ENCODE measurements around the gene ROCK2. TPM values are rescaled to one million over a fixed set of nuclear protein-coding genes. Genes with fewer than 3 reads are reported as not detected.

The ROCK2 gene
- total and polyA plus RNA-seq, 8 donors: 49.4 to 61.5 (median 58.8) TPM

DNA sequence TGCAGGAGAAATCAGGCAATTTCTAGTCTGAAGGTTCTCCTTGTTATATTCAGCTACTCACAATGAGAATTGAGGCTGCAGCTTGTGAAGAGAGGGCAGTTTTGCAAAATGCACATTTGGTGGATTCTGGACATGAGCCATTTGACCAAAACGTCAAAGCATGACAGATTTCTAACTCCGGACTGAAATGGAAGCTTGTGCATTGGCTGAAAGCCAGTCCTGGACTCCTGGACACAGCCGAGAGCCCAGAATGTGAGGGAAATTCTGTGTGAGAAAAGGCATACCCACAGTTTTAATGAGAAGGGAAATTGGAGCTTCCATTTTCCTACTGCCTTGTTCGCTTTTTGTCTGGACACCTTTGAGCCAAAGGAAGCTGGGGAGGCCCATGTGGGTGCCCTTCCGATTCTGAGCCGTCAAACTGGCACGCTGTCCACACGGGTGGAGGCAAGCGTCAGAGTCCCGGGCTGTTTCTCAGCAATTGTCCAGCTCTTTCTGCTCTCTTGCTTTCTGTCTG is 23.7 kb upstream of the ROCK2 start:
- Histone ChIP-seq H3K9me3 (no peaks in the 10 kb centered on the region), H3K36me3 (no peaks in the 10 kb centered on the region), H3K27me3 (no peaks in the 10 kb centered on the region), H3K4me1 (no peaks in the 10 kb centered on the region), H3K4me3 (no peak overlapping the region), H3K27ac (peak overlapping the region; percentile 54 to 70)
- intact Hi-C loops (cut with DNase I): no loop called here
- ATAC-seq (peak; percentile 12), DNase-seq (no peak)
- TF ChIP-seq CTCF (IDR thresholded peaks at IDR 0.05): no peak

DNA sequence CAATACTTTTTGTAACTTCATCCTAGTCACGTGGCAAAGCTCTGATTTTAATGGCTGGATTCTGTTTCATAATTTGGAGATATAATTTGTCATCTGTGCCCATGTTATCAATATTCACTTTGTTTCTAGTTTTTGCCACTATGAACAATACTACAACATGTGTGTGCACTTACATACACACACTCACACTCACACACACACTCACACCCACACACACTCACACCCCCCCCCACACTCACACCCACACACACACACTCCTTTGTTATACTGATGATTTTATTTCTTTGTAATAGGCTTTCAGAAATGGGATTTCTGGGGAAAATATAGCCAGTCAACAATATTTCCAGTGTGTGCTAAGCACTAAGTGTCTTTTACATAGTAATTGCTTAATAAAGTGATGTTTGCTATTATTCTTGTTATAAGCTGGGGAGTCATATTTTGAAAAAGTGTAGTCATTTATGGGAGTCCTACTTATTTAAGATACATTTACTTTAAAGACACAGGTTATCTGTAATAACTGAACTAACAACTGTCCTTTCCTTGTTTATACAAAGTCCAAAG is 22.8 kb upstream of the ROCK2 start:
- peak overlapping the region in 1 of 2 donors; percentile 54 for H3K27ac ChIP-seq
- no peak for TF ChIP-seq CTCF (IDR thresholded peaks at IDR 0.05)
- ATAC-seq (no peak), DNase-seq (no peak)
- H3K9me3 ChIP-seq: no peaks in the 10 kb centered on the region
- no peaks in the 10 kb centered on the region for H3K4me1 ChIP-seq
- H3K27me3 ChIP-seq: no peaks in the 10 kb centered on the region
- H3K36me3 ChIP-seq: no peaks in the 10 kb centered on the region
- intact Hi-C loops (cut with DNase I): no loop called here
- no peak overlapping the region for H3K4me3 ChIP-seq

DNA sequence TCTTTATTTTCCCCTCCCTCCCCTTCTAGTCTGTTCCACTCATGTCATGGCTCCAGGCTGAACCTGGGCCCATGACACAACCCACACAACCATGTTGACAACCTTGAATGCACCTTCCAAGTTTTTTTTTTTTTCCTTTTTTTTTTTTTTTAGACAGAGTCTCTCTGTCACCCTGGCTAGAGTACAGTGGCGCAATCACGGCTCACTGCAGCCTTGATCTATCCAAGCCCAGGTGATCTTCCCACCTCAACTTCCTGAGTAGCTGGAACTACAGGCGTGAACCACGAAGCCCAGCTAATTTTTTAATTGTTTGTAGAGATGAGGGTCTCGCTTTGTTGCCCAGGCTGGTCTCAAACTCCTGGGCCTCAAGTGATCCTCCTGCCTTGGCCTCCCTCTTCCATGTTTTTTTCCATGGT is 21.9 kb upstream of the ROCK2 start:
- no peaks in the 10 kb centered on the region for H3K36me3 ChIP-seq
- no peak for TF ChIP-seq CTCF (IDR thresholded peaks at IDR 0.05)
- no peaks in the 10 kb centered on the region for H3K9me3 ChIP-seq
- ATAC-seq (no peak), DNase-seq (no peak)
- intact Hi-C loops (cut with DNase I): no loop called here
- no peaks in the 10 kb centered on the region for H3K27me3 ChIP-seq
- H3K27ac ChIP-seq: no peak overlapping the region
- H3K4me1 ChIP-seq: no peaks in the 10 kb centered on the region
- H3K4me3 ChIP-seq: no peak overlapping the region

DNA sequence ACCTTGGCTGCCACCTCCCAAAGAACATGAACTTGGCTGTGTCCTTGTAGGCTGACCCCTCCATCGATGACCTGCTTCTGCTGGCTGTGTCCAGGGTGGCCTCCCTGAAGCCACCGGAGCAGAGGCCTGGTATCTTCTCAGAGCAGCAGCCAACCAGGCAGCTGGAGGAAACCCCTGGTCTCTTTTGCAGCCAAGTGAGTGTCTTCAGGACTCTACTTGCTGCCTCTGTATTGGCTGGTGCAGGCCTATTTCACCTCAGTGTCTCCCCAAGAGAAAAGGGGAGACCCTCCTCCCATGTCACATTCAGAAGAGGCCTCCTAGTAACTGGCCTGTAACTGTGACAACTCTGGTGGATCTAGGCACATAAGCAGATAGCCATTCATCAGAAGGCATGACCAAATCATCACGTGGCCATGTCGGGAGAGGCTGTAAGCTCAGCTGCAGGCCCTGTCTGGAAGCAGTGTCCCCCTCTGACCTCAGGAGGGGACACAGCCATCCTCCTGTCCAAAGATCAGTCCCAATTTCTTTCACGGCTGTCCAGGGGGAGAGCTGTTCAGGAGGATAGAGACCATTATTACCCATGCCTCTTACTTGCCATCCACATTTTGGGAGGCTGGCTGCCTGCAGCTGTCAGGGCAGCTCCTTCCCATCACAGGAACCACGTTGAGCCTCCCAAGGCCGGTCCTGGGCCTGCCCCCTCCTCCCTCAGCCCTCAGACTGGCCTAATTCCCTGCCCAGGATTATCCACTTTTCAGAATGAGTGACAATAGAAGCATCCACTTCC is 20.9 kb upstream of the ROCK2 start:
- no peaks in the 10 kb centered on the region for H3K27me3 ChIP-seq
- no peak for ATAC-seq
- no peak overlapping the region for H3K27ac ChIP-seq
- no peaks in the 10 kb centered on the region for H3K9me3 ChIP-seq
- TF ChIP-seq CTCF (IDR thresholded peaks at IDR 0.05): no peak
- DNase-seq: no peak
- no peak overlapping the region for H3K4me3 ChIP-seq
- no peaks in the 10 kb centered on the region for H3K36me3 ChIP-seq
- intact Hi-C loops (cut with DNase I): no loop called here
- H3K4me1 ChIP-seq: no peaks in the 10 kb centered on the region

GRCh38 chr2:11364565-11364887 is 20.1 kb upstream of the ROCK2 start:
- Histone ChIP-seq H3K36me3 (no peaks in the 10 kb centered on the region), H3K27me3 (no peaks in the 10 kb centered on the region), H3K9me3 (no peaks in the 10 kb centered on the region), H3K4me1 (peaks cover 0 to under 1% of the 10 kb centered on the region in 2 donors), H3K4me3 (no peak overlapping the region), H3K27ac (no peak overlapping the region)
- DNase-seq: no peak
- no peak for ATAC-seq
- no peak for TF ChIP-seq CTCF (IDR thresholded peaks at IDR 0.05)
- intact Hi-C loops (cut with DNase I): no loop called here

Data from left lung (tissue), 10 donors.